Colonic mucosa (tissue), 4 donors: Measurements from ENCODE around the gene ASPRV1. TPM values are rescaled to one million over a fixed set of nuclear protein-coding genes. Genes with fewer than 3 reads are reported as not detected.

Source experiments
- DNase-seq: peaks from one replicate; pipeline ENCODE4 v3.0.0-alpha.2; 2020
- H3K27ac ChIP-seq: fragments of 200-600 bp; one replicate; pipeline ENCODE4 v1.8.0; 2021
- H3K27me3 ChIP-seq: fragments of 200-600 bp; one replicate; pipeline ENCODE4 v1.8.0; 2021
- H3K36me3 ChIP-seq: fragments of 200-600 bp; one replicate; pipeline ENCODE4 v1.8.0; 2021
- H3K4me1 ChIP-seq: fragments of 200-600 bp; one replicate; pipeline ENCODE4 v1.8.0; 2021; ENCODE audit warnings: mild to moderate bottlenecking
- H3K4me3 ChIP-seq: fragments of 200-600 bp; one replicate; pipeline ENCODE4 v1.8.0; 2021
- H3K9ac ChIP-seq, 2 donors: one replicate each; pipeline ENCODE4 v1.7.0; 2013; ENCODE audit warnings: control low read depth in 2 of 2, low read depth in 2 of 2, low read length in 2 of 2
- H3K9me3 ChIP-seq: fragments of 200-600 bp; one replicate; pipeline ENCODE4 v1.8.0; 2021
- CTCF ChIP-seq: fragments of 200-600 bp; IDR thresholded peaks from one replicate; pipeline ENCODE4 v1.8.0; 2022; ENCODE audit warnings: antibody characterized with exemption, mild to moderate bottlenecking
- intact Hi-C: fragments of 100-400 bp; cut with DNase I; formaldehyde crosslinking; loops from one replicate; pipeline ENCODE4 v1.14.1; 2022
- total RNA-seq, 2 donors: library from RNA; stranded (reverse); fragmentation: NEBNext Ultra II Directional in 1 of 2; extraction: Animal tissue kit (Norgen Biotek cat#: 25700) in 1 of 2; gene quantifications; one replicate each; pipeline ENCODE4 v1.2.1, GENCODE V29; 2021
- donor health status: healthy.
- donor health status: DM: no; HTN: no; CAD: no.
- donor health status: DM: no; HTN: no; CAD: no.

Gene ASPRV1
- under 1 TPM; 0.40 to 0.82 TPM for total RNA-seq

GRCh38 chr2:69961496-69961895 is at the start of gene ASPRV1:
ASPRV1 (minus strand) TSS chr2:69961631; CDS start chr2:69961436, 195 bp downstream.
- H3K9me3 ChIP-seq: no peaks in the 10 kb centered on the region
- H3K27ac ChIP-seq: no peak within 1 kb of the TSS
- DNase-seq: no peak
- no peak for TF ChIP-seq CTCF
- intact Hi-C loops: no loop called here
- H3K4me3 ChIP-seq: no peak within 1 kb of the TSS
- H3K36me3 ChIP-seq: no peaks in the 10 kb centered on the region
- H3K9ac ChIP-seq: no peak within 1 kb of the TSS
- no peaks in the 10 kb centered on the region for H3K27me3 ChIP-seq
- H3K4me1 ChIP-seq: peaks cover 2% of the 10 kb centered on the region

GRCh38 chr2:70010576-70011111 is 49.2 kb upstream of the ASPRV1 start:
- Histone ChIP-seq H3K36me3 (no peaks in the 10 kb centered on the region), H3K9me3 (no peaks in the 10 kb centered on the region), H3K4me1 (peaks cover 5% of the 10 kb centered on the region), H3K27me3 (no peaks in the 10 kb centered on the region), H3K9ac (peak overlapping the region; percentile 13 to 38), H3K4me3 (no peak overlapping the region), H3K27ac (peak overlapping the region; percentile 93)
- no peak for DNase-seq
- intact Hi-C loops: no loop called here
- TF ChIP-seq CTCF: no peak

GRCh38 chr2:70009762-70010575 is 48.5 kb upstream of the ASPRV1 start:
- intact Hi-C loops: no loop called here
- Histone ChIP-seq H3K27ac (peak overlapping the region; percentile 93), H3K4me3 (no peak overlapping the region), H3K27me3 (no peaks in the 10 kb centered on the region), H3K4me1 (peaks cover 5% of the 10 kb centered on the region), H3K36me3 (no peaks in the 10 kb centered on the region), H3K9ac (peak overlapping the region; percentile 13 to 49), H3K9me3 (no peaks in the 10 kb centered on the region)
- peak; percentile 86 for DNase-seq
- TF ChIP-seq CTCF: no peak

- no peak for TF ChIP-seq CTCF
- Histone ChIP-seq H3K4me3 (no peak overlapping the region), H3K27me3 (no peaks in the 10 kb centered on the region), H3K27ac (no peak overlapping the region), H3K9ac (no peak overlapping the region), H3K4me1 (peaks cover 5% of the 10 kb centered on the region), H3K9me3 (no peaks in the 10 kb centered on the region), H3K36me3 (no peaks in the 10 kb centered on the region)
- DNase-seq: no peak
- intact Hi-C loops: no loop called here
Measured at GRCh38 chr2:70008290-70008689, 46.9 kb upstream of the ASPRV1 start.

- no peak overlapping the region for H3K9ac ChIP-seq
- peaks cover 5% of the 10 kb centered on the region for H3K4me1 ChIP-seq
- no peaks in the 10 kb centered on the region for H3K9me3 ChIP-seq
- H3K27me3 ChIP-seq: no peaks in the 10 kb centered on the region
- TF ChIP-seq CTCF: no peak
- no peak for DNase-seq
- intact Hi-C loops: no loop called here
- H3K36me3 ChIP-seq: no peaks in the 10 kb centered on the region
- no peak overlapping the region for H3K27ac ChIP-seq
- H3K4me3 ChIP-seq: no peak overlapping the region
Measured at GRCh38 chr2:70007151-70007550, 45.7 kb upstream of the ASPRV1 start.
